GM18499 (cell line): ENCODE measurements around the gene GPR22.

Source experiments
- ATAC-seq: cut with Tn5 transposase; IDR thresholded peaks from one replicate; pipeline ENCODE4 v1.9.1; 2021; ENCODE audit warnings: moderate number of reproducible peaks; ENCODE audit not compliant: insufficient read depth, unreplicated experiment

GPR22 gene

GRCh38 chr7:107474104-107474521 lies 4.3 kb downstream of the GPR22 start:
- no peak for ATAC-seq

DNA sequence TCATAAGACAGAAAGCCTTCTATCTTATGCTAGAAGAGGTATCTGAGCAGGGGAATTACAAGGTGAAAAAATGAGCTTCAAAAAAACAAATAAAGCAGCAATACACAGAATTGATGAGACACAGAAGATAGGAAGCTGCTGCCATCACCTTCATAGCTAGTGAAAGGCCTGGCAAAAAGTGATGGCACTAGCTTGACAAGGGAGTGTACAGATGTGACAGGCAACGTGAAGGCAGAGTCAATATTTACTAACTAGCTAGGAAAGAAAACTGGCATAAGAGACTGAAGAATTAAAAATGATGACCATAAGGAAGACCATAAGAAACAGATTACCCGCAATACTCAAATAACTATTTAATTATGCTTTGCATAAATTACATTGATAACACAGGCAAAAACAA lies 9.4 kb downstream of the GPR22 start:
- ATAC-seq, result no peak

DNA sequence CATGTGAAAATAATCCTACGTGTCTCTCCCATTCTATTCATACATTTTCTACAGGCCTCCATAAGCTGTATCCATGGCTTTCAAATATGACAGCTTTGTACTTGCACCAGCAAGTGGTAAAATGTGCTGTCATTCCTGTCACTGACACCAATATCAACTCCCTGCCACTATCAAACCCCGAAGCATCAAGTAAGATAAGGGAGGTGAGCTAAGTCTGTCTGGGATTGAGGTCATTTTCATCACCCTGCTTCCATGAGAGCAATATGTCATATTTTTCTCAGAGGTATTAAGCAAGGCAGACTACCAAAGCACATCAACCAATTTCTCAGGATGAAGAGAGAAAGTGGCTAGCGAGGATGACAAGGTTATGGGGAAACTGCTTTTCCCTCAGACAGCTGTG lies 11.1 kb downstream of the GPR22 start:
- ATAC-seq, result no peak

DNA sequence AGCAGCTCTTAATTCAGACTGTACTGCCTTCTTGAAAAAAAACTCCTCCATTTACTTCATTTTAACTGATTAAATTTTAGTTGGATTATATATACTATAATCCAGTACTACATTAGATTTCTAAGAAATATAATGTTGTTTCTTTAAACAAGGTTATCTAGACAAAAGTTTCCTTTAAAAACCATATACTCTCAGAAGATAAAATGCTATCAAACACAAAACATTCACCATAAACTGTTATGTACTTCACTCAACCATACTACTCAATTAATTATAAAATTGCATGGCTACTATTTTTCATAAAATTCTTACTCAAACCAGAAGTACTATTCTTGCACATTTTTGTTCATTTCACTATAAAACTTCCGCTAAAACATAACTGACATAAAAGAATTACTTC lies 12.7 kb downstream of the GPR22 start:
- no peak for ATAC-seq

DNA sequence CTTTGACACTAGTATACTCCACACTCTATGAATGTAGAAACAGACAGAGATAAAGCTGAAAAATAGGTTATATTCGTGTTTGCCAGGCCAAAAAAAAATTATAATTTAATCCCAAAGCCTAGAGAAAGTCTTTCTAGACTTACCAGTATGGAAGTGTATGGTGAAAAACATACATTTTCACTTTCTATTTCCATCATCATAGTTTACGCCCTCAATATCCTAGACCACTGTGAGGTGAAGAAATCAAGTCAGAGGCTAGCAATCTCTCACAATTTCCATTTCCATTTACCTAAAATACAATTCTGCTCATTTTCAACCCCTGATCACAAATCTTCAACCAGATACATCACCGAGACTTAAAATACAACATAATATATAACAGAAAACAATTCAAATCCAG lies 16.2 kb downstream of the GPR22 start:
- ATAC-seq, result no peak

DNA sequence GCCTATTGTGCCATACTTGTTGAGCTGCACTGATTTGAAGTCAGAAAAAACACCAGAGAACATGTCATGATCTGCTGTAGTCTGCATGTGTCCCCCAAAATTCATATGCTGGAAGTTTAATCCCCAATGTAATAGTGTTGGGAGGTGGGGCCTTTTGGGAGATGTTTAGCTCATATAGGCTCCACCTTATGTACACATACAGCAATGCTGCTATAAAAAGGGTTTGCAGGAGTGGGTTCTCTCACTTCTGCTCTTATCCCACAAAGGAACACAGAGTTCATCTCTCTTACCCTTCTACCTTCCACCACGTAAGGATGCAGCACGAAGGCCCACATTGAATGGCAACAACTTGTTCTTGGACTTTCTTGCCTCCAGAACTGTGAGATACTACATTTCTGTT lies 23.0 kb downstream of the GPR22 start:
- ATAC-seq, result no peak

GRCh38 chr7:107494315-107494751 lies 24.5 kb downstream of the GPR22 start:
- no peak for ATAC-seq

DNA sequence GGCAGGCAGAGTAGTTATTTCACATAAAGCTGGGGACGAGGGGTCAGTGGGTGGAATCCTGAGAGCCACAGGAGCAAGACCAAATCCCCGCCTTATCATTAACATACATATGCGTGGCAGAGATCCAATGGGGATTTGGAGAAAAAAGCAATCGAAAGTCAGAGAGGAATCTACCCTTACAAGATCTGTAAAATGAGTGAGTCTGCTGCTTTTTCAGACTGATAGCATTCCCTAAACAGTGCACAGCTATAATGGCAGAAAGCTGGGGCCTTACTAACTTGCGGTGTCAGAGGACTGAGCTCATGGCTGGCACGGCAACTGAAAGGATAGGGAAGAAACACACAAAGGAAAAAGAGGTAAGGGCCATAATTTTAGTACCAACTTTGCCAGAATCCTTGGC lies 25.0 kb downstream of the GPR22 start:
- ATAC-seq, result no peak

DNA sequence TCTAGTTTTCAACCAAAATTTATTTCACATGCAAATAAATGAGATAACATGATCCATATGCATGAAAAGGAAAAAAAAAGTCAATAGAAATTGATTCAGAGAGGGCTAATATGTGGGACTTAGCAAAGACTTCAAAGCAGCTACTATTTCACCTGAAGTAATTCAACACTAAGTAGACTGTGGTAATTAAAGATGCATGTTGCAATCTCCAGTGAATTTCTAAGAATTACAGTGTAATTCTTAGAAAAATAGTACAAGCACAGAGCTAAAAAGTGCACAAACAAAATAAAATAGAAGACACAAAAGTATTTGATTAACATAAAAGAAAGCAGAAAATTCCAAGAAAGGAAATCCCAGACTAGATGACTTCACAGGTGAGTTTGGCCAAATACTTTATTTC lies 25.7 kb downstream of the GPR22 start:
- ATAC-seq, result no peak

GRCh38 chr7:107499731-107500130 lies 29.9 kb downstream of the GPR22 start:
- no peak for ATAC-seq

GRCh38 chr7:107501593-107501992 lies 31.7 kb downstream of the GPR22 start:
- ATAC-seq, result no peak

DNA sequence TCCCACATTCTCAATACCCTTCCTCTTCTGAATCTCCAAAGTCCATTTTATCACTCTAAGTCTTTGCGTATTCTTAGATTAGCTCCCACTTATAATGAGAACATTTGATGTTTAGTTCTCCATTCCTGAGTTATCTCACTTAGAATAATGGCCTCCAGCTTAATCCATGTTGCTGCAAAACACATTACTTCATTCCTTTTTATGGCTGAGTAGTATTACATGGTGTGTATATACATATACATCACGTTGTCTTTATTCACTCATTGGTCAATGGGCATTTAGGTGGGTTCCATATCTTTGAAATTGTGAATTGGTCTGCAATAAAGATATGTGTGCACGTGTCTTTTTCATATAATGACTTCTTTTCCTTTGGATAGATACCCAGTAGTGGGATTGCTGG lies 32.3 kb downstream of the GPR22 start:
- ATAC-seq, result no peak

- ATAC-seq, result no peak
Measured at GRCh38 chr7:107502797-107503196, 32.9 kb downstream of the GPR22 start.

- no peak for ATAC-seq
Measured at GRCh38 chr7:107503687-107504086, 33.8 kb downstream of the GPR22 start.

GRCh38 chr7:107505362-107505761 lies 35.5 kb downstream of the GPR22 start:
- no peak for ATAC-seq

GRCh38 chr7:107505997-107506673 lies 36.3 kb downstream of the GPR22 start:
- no peak for ATAC-seq

DNA sequence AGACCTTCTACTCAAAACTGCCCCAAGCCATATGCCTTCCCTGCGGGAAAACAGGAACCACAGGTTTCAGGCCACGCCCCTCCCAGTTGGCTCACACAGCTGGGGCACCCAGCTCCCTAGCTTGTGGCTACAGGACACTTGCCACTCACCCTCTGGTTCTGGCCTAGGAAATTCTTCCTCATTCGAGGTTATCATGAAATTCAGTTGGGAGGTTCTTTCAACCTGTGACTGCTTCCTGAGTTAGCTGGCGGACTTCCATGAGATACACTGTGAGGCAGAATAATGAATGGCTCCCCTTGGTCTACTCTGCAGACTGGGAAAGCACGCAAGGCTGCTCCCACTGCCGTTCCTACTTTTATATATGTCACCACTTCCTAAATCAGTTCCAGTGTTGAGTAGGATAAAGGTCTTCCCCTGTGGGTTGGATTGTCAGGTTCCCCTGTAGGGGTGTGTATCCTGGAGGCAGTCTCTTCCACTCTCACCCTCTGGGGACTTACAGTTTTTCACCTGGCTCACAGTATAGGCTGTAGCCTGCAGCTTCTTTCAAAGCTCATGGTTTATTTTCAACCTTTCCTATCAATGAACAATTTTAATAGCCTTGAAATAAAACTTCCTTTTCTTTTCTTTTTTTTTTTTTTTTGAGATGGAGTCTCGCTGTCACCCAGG lies 37.0 kb downstream of the GPR22 start:
- ATAC-seq, result no peak
